Activated CD8-positive, alpha-beta memory T cell treated with anti-CD3 and anti-CD28 coated beads, Interleukin-2, amount 50 U/mL, for 24 hours (primary cell): ENCODE data around the gene SYT12.
A peak's percentile ranks its signal among the peaks of the same experiment; 100 is the strongest.
"Not testable (repeated sequence)": the region's sequence is repeated elsewhere in the genome, so short reads cannot be mapped to it uniquely, and the experiment has no call there.

Experiments
- DNase-seq: peaks from one replicate; pipeline ENCODE4 v3.0.0-alpha.2; 2020; ENCODE audit errors: extremely low read depth

The SYT12 gene

DNA sequence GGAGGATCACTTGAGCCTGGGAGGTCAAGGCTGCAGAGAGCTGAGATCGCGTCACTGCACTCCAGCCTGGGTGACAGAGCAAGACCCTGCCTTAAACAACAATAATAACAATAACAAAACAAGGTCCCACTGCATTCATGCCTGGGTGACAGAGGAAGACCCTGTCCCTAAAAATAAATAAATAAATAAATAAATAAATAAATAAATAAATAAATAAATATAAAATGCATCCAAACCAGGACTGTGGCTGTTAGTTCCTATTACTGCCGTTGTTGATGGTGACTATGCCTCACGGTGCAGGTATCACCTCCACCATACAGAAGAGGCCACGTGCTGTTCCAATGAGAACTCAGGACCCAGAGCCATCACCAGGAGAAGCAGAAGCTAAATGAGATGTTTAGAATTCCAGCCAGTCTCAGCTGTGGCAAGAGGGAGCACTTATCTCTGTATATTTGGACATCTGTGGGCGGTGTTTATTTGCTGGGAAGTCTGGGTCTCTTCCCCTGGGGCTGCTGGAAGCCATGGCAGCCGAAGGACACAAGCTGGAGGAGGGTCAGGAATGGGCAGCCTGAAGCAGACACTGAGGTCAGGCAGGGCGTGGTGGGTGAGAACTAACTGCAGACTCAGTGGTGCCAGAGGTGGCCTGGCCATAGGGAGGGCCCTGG, 26.2 kb upstream of the SYT12 start:
- no peak for DNase-seq

DNA sequence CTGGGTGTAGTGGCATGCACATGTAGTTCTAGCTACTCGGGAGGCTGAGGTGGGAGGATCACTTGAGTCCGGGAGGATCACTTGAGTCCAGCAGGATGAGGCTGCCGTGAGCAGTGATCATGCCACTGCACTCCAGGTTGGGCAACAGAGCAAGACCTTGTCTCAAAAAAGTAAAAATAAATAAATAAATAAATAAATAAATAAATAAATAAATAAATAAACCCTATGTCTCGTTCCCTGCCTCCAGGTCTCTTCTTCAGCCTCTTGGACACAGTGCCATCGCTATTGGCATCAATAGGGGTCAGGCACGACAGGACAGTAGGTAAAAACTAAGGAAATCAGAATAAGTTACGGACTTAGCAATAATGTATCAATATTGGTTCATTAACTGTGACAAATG, 23.4 kb upstream of the SYT12 start:
- no peak for DNase-seq

DNA sequence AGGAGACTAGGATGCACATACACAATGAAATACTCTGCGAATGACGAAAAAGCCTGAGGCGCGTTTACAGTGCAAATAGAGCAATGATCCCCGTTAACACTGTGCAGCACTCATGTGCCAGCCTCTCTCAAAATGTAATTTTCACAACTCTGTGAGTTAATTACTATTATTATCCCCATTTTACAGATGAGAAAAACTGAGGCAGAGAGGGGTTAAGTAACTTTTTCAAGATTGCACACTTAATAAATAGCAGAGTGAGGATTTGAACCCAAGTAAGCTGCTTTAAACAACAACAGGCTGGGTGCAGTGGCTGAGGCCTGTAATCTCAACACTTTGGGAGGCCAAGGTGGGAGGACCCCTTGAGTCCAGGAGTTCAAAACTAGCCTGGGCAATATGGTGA, 21.6 kb upstream of the SYT12 start:
- no peak for DNase-seq

DNA sequence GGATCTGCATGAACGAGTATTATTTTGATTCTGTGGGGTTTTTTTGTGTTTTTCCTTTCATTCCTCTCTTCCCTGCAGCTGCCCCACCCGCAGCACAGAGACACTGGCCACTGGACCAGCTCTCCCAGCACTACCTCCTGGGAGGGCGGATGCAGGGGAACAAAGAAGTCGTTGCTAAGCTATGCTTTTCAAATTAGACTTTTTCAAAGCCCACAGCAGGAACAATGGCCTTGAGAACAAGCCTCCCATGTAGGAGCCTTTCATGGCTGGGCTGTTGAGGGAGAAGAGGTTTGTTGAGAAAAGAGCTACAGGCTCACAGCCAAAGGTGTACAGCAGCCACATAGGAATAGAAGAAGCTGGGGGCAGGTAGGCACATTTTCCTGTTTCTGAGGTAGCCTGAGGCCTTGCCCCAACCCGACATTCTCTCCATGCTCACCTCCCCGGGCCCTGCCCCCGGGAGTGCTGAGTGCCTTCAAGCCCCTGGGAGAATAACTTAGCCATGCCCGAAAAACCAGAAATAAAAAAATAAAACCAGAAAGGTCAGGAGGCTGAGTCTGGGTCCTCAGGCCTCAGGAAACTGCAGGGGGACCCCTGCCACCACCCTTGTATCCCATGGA, 20.5 kb upstream of the SYT12 start:
- DNase-seq = no peak

DNA sequence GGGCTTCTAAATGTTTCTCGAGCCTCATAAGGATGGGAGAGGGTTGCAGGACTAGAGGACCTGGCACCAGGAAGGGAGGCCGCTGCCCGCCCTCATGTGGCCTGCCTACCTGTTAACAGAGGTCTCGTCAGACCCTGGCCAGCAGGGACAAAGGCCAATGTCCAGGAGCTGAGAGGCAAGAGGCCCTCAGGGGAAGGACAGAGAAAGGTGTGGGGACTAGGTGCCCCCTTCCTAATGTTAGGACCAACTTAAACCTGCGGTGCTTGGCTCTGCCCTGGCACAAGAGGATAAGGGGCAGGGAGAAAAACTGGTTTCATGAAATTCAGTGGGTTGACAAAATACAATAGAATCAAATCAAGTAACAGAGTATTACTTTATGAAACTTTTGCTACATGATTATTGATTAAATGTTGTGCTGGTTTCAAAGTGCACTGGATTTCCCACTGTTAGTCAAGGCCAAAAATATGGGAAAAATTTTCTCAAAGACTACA, 20.0 kb upstream of the SYT12 start:
- DNase-seq = no peak

DNA sequence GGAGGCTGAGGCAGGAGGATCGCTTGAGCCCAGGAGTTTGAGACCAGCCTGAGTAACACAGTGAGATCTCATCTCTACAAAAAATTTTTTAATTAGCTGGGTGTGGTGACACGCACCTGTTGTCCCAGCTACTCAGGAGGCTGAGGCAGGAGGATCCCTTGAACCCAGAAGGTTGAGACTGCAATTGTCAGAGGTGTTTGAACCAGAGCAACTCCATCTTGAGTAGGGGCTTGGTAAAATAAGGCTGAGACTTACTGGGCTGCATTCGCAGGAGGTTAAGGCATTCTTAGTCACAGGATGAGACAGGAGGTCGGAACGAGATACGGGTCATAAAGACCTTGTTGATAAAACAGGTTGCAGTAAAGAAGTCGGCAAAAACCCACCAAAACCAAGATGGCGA, 17.7 kb upstream of the SYT12 start:
- not testable (repeated sequence) for DNase-seq

DNA sequence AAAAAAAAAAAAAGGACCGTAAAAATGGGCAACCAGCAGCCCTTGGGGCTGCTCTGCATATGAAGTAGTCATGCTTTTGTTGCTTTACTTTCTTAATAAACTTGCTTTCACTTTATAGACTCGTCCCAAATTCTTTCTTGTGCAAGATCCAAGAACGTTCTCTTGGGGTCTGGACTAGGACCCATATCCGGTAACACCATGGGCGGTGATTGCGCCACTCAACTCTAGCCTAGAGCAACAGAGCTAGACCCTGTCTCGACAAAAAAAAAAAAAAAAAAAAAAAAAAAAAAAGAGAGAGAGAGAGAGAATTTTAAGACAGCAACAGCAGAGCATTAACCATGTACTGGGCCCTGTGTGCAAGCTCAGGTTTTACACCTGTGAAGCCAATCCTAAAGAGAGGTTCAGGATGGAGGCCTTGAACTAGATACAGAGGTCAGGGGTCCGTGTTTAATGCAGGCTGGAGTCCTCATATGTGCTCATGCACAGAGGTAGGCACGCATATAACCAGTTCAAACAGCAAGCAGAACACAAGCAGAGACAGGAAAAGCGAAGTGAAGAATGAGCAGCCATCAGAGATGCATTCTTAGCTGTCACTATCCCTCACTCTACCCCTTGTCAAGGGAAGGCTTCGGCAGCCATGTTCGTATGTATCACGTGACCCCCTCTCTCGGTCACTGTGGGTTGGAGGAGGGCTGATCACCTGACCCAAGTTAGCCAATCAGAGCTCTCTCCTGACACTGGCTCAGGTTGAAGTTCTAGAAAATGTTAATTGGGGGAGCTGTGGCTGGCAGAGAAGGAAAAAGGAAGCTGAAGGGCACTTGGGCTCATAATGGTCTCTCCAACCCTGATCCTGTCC, 16.7 kb upstream of the SYT12 start:
- no peak for DNase-seq

DNA sequence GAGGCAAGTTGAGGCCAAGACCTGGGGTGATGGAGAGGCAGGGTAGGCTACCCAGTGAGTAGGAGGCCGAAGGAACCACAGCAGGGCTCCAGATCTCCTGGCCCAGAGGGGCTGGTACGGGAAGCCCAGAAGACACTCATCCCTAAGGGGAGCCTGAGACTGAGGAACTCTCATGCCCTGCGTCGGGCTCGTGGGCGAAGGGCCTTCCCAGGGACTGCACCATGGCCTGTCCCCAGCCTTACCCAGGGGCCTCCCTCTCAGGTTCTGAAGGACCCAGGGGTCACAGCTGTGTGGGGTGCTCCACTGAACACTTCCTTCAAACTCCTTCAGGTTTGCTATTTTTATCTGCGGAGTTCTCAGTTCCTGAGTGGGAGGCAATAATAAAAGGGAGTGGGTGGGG, 15.8 kb upstream of the SYT12 start:
- DNase-seq = no peak

DNA sequence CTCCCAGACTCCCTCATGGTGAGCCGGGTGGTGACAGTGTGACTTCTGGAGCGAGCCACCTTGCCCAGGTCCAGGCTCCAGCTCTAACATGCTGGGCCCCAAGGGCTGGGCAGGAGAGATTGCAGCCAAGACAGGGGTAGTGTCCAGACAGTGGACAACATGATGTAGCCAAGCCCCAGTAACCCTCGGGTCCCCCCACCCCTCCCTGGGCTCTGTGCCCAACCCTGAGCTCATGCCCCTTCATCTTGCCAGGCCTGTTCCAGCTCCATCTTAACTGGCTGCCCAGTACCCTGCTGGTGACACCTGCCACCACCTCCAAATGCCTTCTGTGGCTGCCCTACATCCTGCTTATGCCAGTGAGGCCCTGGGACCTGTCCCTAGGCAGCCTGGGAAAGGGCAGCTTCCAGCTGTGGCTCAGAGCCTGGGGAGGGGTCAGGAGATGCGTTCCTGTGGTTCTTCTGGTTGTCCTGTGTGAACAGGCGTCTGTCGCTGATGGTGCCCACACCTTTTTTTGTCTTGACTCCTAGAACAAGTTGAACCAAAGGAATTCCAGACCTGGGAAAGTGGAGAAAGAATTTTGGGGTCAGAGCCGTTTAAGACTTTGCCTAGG, 12.5 kb upstream of the SYT12 start:
- no peak for DNase-seq

DNA sequence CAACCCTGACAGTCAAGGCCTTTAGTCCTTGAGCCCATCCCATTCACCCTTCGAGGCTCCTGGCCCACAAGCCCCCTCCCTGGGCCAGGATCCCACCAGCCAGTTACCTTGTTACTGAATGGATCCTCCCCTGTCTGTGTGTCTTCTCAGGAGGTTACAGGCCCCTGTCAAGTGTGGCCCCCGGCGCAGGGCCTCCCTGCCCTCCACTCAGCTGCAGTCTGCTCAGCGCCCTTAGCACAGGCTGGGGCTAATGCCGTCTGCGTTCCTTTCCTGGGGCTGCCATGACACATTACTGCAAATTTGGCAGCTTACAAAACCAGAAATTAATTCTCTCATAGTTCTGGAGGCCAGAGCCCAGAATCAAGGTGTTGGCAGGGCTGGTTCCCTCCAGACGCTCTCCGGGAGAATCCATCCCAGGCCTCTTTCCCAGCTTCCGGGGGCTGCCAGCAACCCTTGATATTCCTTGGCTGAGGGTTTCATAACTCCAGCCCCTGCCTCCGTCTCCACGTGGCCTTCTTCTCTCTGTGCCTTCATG, 9.4 kb upstream of the SYT12 start:
- DNase-seq = no peak

DNA sequence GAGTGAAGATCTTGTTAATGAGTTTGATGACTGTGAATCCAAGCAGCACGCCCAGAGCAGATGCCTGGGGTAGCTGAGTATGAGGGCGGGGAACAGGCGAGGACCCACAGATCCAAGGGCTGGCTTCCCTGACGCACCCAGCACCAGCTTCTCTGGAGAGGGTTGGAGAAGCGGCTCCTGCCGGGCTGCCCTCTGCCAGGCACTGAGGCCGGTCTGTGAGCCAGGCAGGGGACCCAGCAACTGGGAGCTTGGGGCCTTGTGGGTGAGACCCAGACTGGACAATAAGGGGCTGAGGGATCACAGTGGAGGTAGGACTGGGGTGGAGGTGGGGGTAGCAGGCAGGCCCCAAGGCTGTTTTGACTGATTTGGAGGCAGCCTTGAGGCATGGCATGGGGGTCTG, 8.6 kb upstream of the SYT12 start:
- no peak for DNase-seq

DNA sequence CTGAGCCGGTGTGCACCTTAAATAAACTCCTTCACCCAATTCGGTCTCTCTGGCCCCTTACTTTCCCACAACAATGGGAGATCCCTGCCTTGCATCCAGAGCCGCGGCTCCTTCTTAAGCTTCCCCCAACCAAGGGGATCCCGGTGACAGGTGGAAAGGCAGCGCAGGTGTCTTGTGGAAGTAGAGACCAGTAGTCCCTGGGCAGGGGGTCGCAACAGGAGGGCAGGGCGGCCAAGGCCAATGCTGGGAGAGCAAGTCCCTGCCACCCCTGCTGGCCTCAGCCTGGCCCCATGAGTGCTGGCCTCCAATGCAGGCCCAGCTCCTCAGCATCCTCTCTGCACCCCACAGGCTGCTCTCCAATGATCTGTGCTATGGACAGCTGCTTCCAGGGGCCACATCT, 7.9 kb upstream of the SYT12 start:
- DNase-seq = no peak

DNA sequence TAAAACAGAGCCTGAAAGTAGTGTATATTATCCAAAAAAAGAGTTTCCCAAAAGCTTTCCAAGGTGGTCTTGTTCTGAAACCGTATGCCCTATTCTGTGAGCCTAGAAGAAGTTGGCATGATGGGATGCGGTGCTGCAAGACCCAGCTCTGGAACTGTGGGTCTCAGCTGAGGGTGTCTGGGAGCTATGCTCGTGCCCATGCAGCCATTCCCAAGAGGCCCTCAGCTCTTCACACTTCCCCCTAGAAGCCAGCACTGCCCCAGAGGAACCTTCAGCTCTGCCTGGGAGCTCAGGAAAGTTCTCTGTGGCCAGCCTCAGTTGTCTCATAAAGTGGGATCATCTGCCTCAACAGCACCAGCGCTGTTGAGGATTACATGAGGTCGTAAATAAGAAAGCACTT, 6.4 kb upstream of the SYT12 start:
- no peak for DNase-seq

DNA sequence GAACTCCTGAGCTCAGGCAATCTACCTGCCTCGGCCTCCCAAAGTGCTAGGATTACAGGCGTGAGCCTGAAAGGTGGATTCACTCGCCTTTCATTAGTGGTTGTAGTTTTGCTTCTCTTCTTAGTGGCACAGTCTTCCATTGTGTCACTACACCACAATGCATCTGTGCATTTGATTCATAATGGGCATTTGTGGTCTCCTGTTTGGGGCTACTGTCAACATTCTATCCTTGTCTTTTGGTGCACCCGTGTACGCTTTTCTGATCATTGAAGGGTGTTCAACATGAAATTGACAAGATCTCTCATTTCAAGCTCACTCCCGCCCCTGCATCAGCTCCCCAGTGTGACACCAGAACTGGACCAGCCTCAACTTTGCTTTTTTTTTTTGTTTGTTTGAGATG, 2.0 kb upstream of the SYT12 start:
- no peak for DNase-seq

DNA sequence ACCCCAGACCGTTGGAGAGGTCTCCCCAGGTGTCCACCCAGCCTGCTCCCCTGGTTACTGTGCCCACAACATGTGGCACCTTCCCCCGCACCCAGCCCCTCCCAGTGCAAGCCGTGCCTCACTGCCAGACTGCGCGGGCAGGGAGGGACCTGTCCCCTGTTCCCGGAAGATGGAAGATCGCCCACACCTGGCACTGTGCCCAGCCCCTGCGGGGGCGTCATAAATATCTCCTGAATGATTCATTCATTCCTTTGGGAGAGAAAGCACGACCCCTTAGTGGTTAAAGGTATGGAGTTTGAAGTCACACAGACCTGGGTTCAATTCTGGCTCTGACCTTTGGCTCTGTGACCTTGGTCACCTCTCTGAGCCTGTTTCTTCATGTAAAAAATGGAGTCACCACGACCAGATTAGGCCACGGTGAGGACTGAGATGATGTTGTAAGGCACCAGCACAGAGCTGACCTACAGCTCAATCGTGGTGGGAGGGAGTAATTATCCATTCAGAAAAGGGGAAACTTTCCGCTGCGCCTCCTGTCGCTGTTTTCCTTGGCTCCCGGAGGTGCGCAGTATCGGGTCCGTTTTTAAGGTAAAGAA, 497 bp upstream of the SYT12 start:
- DNase-seq = no peak

DNA sequence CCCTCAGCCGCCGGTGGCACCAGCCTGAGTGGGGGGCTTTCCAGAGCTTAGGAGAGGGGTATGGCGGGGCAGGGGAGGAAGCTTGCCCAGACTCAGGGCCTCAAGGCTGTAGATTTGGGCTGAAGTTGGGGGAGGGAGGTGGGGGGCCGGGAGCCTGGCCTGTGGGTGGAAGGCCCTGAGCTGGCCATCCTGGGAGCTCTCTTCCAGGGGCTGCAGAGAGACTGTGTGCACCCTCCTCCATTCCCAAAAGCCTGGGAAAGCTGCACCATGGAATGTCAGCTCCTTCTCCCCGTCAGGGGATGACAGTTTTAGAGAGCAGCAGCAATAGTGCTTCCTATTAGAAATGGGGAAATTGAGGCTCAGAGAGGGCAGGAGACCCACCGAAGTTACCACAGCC, 1.0 kb downstream of the SYT12 start:
- no peak for DNase-seq

DNA sequence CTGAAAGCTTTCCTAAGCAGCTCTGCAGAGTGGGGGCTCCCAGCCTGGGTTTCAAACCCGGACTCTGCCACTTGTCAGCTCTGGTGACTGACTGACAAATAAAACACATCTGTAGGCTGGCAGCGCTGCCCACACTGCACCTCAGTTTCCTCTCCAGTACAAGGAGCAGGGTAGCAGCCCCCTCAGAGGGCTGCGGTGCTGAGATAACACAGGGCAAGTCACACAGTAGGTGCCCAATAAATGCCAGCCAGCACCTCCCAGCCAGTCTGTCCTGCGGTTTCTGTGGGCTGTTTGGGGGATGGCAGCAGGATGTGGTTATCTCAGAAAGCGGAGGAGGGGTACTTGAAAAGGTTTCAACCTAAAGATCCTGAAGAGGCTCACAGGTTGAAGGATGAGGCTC, 1.5 kb downstream of the SYT12 start:
- peak; percentile 9 for DNase-seq

DNA sequence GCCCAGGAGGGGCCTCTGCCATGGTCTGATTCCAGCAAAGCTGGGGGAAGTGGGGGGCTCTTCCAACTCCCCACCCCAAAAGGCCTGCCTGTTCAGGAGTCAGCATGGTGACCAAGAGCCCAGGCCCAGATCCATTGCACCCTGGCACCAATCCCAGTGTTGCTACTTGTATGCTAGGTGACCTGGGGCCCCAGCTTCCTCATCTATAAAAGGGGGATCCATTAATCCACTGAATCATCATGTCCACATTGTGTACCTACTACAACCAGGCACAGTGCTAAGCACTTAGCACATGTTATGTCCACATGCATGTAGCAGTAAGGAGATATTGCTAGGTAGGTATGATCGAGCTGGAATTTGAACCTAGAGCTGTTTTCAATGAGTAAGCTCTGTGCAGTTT, 2.0 kb downstream of the SYT12 start:
- no peak for DNase-seq

DNA sequence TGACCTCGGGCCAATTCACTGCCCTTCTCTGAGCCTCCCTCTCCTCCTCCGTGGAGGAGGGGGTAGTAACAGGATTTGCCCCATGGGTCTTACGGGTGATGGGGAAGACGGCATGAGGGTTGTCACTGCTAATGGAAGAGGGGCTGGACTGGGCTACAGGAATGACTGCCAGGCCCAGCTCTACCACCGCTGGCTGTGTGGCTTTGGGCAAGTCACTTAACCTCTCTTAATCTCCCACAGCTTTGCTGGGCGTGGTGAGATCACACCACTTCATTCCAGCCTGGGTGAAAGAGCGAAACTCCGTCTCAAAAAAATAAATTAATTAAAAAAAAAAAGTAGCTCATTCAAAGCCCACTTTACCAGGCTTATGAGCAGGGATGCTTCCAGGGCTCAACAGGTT, 2.8 kb downstream of the SYT12 start:
- DNase-seq = no peak

DNA sequence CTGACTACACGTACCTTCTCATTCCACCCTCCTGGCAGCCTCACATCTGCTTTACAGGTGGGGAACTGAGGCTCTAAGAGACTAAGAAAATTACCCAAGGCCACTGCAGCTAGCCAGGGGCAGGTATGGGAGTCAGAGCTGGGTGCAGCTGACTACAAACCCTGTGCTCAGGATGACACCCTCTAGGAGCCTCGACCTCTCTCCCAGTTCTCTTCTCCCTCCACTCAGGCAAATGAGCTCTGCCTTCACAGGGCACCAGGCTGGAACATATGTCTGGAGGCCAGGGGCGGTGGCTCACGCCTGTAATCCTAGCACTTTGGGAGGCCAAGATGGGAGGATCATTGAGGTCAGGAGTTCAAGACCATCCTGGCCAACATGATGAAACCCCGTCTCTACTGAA, 4.0 kb downstream of the SYT12 start:
- DNase-seq = no peak

DNA sequence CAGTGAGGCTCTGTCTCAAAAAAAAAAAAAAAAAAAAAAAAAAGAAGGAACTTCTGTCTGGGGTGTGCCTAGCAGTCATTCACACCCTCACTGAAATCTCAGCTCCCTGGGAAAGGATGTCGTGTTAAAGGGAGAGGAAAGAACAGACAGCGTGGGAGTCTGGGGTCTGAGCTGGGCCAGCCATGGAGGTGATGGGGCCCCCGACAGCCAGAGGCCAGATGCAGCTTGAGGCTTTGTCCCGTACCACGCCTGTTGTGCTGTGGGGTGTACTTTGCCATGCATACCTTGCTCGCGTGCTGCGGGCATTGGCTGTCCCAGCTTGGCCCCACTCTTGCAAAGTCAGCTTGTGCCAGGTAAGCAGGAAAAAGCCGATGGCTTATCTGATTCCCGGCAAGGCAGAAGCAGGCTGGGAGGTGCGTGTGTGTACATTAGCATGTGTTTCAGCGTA, 4.6 kb downstream of the SYT12 start:
- DNase-seq = no peak
